Measurements from ENCODE around the gene SPTAN1.
"Not testable (repeated sequence)": the region's sequence is repeated elsewhere in the genome, so short reads cannot be mapped to it uniquely, and the experiment has no call there.

Gene SPTAN1

GRCh38 chr9:128657344-128657704, 104.9 kb downstream of the SPTAN1 start:
- DNase-seq = no peak

- no peak for DNase-seq
These were observed 105.4 kb downstream of the SPTAN1 start for GRCh38 chr9:128657796-128658195.

GRCh38 chr9:128666481-128666941, 114.1 kb downstream of the SPTAN1 start:
- DNase-seq = not testable (repeated sequence)

- no peak for DNase-seq
These were observed 117.4 kb downstream of the SPTAN1 start for GRCh38 chr9:128669786-128670185.

GRCh38 chr9:128675382-128675781, 123.0 kb downstream of the SPTAN1 start:
- no peak for DNase-seq

GRCh38 chr9:128677794-128678193, 125.4 kb downstream of the SPTAN1 start:
- no peak for DNase-seq
